Activated naive CD8-positive, alpha-beta T cell treated with anti-CD3 and anti-CD28 coated beads, Interleukin-2, amount 50 U/mL, for 24 hours (primary cell): ENCODE data around the gene PRKG2.
A peak's percentile ranks its signal among the peaks of the same experiment; 100 is the strongest.

Experiments used
- ATAC-seq: fragments of 150-1000 bp; cut with Tn5 transposase; one replicate; pipeline ENCODE4 v1.10.0; 2021
- DNase-seq: peaks from one replicate; pipeline ENCODE4 v3.0.0; 2021
- H3K27ac Mint-ChIP-seq: one replicate; pipeline ENCODE4 v1.8.0; 2021; ENCODE audit warnings: mild to moderate bottlenecking, mixed read lengths
- H3K27me3 Mint-ChIP-seq: one replicate; pipeline ENCODE4 v1.8.0; 2021; ENCODE audit warnings: mixed read lengths
- H3K36me3 Mint-ChIP-seq: one replicate; pipeline ENCODE4 v1.8.0; 2021; ENCODE audit warnings: low read depth, mixed read lengths
- H3K4me1 Mint-ChIP-seq: one replicate; pipeline ENCODE4 v1.8.0; 2021; ENCODE audit warnings: mixed read lengths
- H3K4me3 Mint-ChIP-seq: one replicate; pipeline ENCODE4 v1.8.0; 2021; ENCODE audit warnings: mild to moderate bottlenecking, moderate library complexity, mixed read lengths
- H3K9me3 Mint-ChIP-seq: one replicate; pipeline ENCODE4 v1.8.0; 2021; ENCODE audit warnings: mixed read lengths

PRKG2 gene

DNA sequence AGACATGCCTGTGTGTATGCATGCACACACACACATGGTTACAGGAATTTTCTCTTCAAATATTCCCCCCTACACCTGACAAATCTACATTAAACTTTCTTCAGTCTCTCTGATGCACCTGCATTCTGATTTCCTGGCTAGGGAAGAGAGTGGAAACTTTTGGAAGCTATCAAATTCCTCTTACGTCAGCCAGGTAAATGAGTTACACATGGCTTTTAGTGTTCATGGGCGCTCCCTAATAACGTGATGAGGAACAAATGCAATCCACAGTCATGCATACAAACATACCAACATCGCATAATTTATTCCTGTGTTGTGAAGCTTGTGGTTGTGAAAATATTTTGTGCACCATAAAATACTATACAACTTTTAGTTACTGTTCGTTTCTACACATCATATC, 149.6 kb downstream of the PRKG2 start:
- H3K36me3 Mint-ChIP-seq: no peaks in the 10 kb centered on the region
- peaks cover 10% of the 10 kb centered on the region for H3K27me3 Mint-ChIP-seq
- no peak overlapping the region for H3K27ac Mint-ChIP-seq
- H3K4me3 Mint-ChIP-seq: no peak overlapping the region
- peaks cover 2% of the 10 kb centered on the region for H3K4me1 Mint-ChIP-seq
- no peak for DNase-seq
- no peaks in the 10 kb centered on the region for H3K9me3 Mint-ChIP-seq
- no peak for ATAC-seq

DNA sequence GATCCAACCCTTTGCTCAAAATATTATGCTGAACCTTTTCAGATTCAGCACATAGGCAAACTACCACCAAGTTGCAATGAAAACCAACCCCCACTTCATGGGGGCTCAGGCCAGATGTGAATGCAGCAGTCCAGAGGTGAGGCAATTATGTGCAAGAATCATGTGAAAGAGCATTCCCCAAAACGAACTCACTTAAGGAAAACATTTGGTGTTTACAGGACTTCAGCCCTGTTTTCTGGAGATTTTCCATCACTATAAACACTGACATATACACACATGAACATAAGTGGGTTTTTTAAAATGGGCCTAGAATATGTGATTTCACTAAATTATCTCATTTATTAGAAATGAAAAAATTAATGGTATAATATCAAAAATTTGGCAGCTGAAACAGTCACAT, 153.0 kb downstream of the PRKG2 start:
- no peaks in the 10 kb centered on the region for H3K9me3 Mint-ChIP-seq
- ATAC-seq: no peak
- no peak overlapping the region for H3K27ac Mint-ChIP-seq
- no peaks in the 10 kb centered on the region for H3K36me3 Mint-ChIP-seq
- peaks cover 17% of the 10 kb centered on the region for H3K27me3 Mint-ChIP-seq
- no peak overlapping the region for H3K4me3 Mint-ChIP-seq
- DNase-seq: no peak
- H3K4me1 Mint-ChIP-seq: peaks cover 2% of the 10 kb centered on the region

DNA sequence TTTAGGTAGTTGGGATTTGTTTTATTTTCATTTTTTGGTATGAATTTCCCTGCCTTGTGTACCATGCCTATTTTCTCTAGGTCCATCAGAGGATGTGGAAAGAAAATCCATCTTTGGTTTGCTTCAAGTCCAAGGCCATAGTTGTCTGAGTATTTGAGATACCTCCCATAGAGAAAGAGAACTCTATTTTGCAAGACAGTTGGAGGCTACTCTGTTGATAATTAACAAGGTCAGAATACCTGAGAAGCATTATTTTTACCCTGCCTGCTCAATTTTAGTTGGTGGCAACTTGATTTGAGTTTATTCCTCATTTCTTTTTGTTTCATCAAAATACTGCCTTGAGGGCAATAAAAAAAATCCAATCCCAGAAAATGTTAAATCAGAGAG, 153.7 kb downstream of the PRKG2 start:
- Mint-ChIP-seq H3K4me1 (peaks cover 2% of the 10 kb centered on the region), H3K27me3 (peaks cover 17% of the 10 kb centered on the region), H3K36me3 (no peaks in the 10 kb centered on the region), H3K27ac (no peak overlapping the region), H3K4me3 (no peak overlapping the region), H3K9me3 (no peaks in the 10 kb centered on the region)
- ATAC-seq (no peak), DNase-seq (no peak)

DNA sequence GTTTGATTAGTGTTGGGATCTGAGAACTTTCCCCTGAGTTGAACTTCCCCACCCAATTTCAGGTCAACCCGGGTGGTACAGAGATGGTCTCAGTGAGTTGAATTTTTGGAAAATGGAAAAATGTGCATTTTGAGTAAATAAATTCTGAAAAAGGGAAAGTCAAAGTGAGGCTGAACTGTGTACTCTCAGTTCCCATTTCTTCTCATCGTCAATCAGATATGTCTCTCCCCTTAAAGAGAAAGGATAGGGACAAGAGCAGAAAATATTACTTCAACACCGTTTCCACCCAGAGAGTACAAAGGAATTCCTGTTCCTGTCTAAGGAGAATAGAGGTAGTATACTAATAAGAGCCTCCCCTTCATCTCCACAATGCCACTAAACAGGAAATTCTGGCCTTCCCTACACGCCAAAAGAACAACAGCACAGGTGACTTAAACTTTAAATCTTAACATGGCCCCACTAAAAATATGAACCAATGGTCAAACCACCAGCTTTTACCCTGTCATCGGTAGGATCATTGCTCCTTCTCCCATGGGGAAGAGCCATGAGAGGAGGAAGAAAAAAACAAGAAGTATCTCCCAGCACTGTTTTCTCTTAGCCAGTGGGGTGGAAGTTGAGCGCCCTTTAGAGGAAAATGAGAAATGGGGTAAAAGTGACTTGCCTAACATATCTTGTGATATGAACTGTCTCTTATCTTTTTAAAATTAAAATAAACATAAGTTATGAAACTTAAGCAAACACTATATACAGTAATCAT, 154.3 kb downstream of the PRKG2 start:
- DNase-seq: no peak
- H3K27ac Mint-ChIP-seq: no peak overlapping the region
- H3K9me3 Mint-ChIP-seq: no peaks in the 10 kb centered on the region
- H3K27me3 Mint-ChIP-seq: peaks cover 17% of the 10 kb centered on the region
- no peak for ATAC-seq
- no peak overlapping the region for H3K4me3 Mint-ChIP-seq
- H3K36me3 Mint-ChIP-seq: no peaks in the 10 kb centered on the region
- peaks cover 2% of the 10 kb centered on the region for H3K4me1 Mint-ChIP-seq

DNA sequence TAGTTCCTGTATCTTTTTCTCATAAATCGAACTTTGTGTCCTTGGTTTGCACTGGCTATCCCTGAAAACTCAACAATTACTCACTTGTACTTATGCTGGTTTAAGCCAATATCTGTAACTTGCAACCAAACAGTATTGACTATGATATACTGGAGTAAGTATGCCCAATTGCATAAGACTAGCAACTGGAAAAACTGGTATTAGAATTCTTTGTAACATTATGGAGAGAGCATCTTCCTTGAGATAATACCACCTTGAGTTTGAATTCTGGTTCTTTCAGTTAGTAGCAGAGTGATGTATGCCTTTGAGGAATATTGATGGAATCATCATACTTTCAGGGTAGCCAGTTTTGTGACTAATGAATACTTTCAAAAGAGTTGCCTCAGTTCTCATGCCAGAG, 156.4 kb downstream of the PRKG2 start:
- ATAC-seq: no peak
- DNase-seq: no peak
- Mint-ChIP-seq H3K4me3 (no peak overlapping the region), H3K4me1 (peaks cover 2% of the 10 kb centered on the region), H3K36me3 (no peaks in the 10 kb centered on the region), H3K27ac (no peak overlapping the region), H3K27me3 (peaks cover 17% of the 10 kb centered on the region), H3K9me3 (no peaks in the 10 kb centered on the region)

DNA sequence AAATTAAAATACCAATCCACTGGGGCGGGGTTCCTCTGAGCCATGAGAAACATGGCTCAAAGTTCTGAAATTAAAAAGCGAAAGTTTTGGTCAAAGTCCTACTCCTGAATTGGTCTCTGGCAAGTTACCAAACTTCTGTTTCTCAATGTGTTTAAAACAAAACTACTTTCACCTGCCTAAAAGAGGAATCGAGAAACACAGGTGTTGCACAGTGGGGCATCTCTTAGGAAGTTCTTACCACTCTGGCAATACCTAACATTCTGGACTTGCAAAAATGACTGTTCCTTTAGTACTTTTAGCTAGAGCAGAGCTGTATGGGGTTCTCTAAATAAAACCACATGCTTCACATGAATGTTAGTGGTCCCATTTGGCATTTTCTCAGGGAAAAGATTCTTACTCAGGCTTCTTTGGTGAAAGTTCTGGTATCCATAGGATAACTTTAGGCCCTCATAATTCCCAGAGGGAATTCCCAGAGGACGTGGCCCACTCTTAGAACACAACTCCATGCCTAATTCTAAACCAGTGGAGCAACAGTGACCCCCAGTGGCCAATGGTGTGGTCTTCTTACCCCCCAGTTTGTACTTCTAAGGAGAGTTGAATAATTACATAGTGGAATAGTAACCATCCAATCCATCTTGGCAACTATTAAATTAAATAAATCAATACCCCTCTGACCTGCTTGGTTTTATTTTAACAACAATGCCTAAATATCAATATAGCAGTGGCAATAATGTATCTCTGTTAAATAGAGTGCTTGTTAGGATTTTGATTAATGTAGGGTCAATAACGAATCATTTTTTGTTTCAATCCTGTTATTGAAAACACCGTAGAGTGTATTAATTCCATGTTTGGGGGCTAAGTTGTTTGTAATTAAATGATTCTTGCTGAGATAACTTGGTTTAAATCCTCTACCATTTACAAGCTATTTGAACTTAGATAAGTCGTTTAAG, 162.6 kb downstream of the PRKG2 start:
- Mint-ChIP-seq H3K9me3 (no peaks in the 10 kb centered on the region), H3K4me3 (no peak overlapping the region), H3K27me3 (peaks cover 4% of the 10 kb centered on the region), H3K4me1 (no peaks in the 10 kb centered on the region), H3K36me3 (no peaks in the 10 kb centered on the region), H3K27ac (no peak overlapping the region)
- DNase-seq (peak; percentile 58), ATAC-seq (no peak)

DNA sequence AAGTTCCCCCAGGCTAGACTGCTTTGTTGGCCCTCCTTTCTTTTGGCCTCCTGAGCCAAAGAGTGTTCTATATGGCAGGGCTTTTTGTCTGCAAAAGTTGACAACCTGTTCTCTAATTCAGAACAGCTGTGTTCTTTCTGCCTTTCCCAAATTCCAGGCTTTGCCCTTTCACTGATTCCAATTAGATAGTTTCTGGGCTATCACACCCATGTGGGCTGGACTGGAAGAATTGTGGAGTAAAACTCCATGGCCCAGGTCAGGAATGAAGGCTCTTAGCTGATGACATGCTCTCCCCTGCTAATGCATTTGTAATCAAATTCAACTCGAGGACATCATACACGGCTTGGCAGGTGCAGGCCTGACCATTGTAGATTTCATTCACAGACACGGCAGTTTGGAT, 165.1 kb downstream of the PRKG2 start:
- Mint-ChIP-seq H3K9me3 (no peaks in the 10 kb centered on the region), H3K4me1 (no peaks in the 10 kb centered on the region), H3K36me3 (no peaks in the 10 kb centered on the region), H3K27ac (no peak overlapping the region), H3K27me3 (peaks cover 4% of the 10 kb centered on the region), H3K4me3 (no peak overlapping the region)
- ATAC-seq: no peak
- DNase-seq: no peak

DNA sequence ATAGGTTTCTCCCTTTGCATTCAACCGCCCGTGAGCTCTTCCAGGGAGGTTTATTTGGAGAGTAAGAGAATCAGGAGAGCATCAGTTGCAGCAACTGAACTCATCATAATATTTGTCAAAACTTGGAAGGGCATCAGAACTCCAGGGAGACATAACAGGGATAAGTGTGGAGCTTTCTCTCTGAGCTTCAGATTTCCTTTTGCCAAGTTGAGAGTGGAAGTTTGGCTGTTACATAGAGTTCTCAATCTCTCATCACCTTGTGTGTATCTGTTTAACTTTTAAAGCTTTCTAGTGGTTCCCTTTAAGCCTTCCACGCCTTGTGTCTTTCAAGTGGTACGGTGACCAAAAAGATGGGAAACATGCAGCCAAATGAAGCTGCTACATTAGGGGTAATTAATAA, 165.7 kb downstream of the PRKG2 start:
- DNase-seq (no peak), ATAC-seq (no peak)
- no peaks in the 10 kb centered on the region for H3K27me3 Mint-ChIP-seq
- H3K4me1 Mint-ChIP-seq: no peaks in the 10 kb centered on the region
- H3K9me3 Mint-ChIP-seq: no peaks in the 10 kb centered on the region
- no peak overlapping the region for H3K4me3 Mint-ChIP-seq
- H3K36me3 Mint-ChIP-seq: no peaks in the 10 kb centered on the region
- no peak overlapping the region for H3K27ac Mint-ChIP-seq

DNA sequence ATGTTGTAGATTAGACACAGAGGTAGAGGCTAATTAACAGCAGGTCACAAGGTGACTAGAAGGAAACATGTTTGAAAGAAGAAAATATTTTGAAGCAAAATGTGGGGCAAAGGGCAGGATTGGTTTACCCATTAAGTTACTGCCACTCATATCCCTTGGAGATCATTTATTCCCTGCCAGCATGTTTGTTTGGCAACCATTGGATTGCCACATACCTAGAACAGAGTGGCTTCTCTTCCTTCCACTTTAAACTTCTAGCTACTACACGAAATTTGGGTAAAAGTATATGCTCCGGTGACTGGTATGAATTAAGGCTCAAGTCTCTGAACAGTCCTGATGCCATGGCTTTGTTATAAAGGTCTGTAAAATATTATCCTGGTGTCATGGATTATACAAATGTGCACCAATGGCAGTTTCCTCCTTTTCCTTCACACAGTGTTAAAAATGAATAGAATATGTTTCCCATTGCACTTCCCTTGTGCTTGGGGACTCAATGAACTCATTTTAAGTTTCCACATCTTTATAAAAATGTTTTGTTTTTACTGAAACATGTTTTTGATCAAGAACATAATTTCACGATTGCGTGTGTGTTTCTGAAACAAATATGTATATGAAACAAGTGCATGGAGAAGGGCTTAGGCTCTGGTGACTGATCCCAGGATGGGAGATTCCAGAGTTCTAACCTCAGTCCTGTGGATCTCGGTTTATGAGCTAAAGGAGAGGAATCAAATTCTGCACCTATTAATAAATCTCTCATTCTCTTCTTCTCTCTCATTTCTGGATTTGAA, 172.2 kb downstream of the PRKG2 start:
- Mint-ChIP-seq H3K36me3 (no peaks in the 10 kb centered on the region), H3K4me1 (no peaks in the 10 kb centered on the region), H3K27ac (no peak overlapping the region), H3K27me3 (peaks cover 6% of the 10 kb centered on the region), H3K4me3 (no peak overlapping the region), H3K9me3 (no peaks in the 10 kb centered on the region)
- ATAC-seq: no peak
- no peak for DNase-seq

DNA sequence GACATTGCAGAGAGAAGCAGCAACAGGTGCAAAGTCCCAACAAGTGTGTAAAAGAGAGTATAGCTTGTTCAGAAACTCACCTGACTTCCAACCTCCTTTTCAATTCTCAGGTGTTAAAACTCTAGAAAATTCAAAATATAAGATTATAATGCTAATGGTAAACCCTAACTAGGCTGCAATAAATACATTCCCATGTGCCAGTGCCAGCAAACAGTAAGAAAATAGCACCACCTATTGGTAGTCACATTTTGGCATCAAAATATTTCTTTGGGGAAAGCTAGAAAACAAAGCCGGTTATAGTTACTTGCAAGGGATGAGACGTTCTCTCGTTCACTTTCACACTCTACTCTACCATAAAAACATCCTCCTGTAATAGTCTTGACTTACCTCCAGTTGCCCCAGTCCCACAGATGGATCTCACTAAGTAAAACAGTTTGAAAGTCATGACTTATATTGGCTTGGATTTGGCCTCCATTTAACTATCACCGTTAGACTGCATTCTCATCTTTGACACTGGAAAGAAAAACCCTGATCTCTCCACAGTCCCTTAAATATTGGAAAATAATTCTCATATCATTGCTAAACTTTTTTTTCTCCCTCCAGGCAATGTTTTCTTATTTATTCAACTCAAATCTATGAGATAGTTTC, 174.9 kb downstream of the PRKG2 start:
- no peak overlapping the region for H3K27ac Mint-ChIP-seq
- H3K4me3 Mint-ChIP-seq: no peak overlapping the region
- no peaks in the 10 kb centered on the region for H3K9me3 Mint-ChIP-seq
- DNase-seq (no peak), ATAC-seq (no peak)
- H3K4me1 Mint-ChIP-seq: no peaks in the 10 kb centered on the region
- no peaks in the 10 kb centered on the region for H3K36me3 Mint-ChIP-seq
- H3K27me3 Mint-ChIP-seq: peaks cover 6% of the 10 kb centered on the region

DNA sequence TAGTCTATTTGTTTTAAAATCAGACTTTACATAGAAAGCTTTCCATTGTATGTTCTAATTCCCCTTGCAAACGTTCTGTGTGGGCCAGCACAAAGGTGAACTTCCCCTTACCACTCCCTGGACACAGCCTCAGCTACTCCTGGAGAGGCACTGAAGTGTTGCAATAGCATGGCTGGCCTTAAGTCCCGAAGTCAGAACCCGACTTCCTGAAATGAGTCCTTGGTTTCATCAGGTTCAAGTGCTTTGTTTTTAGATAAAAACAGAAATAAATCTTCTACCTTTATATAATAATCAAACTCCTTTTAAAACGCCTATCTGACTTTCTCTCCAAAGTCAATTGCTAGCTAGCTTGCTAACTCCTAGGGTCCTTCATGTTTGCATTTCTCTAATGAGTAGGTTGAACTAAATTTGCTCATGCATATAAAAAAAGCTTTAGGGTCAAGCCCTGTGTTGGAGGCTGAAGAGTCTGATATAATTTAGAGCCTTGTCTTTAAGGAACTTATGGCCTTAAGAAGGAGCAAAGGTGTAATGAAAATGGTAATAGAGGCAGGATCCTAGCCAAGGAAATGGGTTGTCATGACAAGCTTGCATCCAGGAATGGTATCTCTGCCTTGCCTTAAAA, 175.6 kb downstream of the PRKG2 start:
- no peak for ATAC-seq

DNA sequence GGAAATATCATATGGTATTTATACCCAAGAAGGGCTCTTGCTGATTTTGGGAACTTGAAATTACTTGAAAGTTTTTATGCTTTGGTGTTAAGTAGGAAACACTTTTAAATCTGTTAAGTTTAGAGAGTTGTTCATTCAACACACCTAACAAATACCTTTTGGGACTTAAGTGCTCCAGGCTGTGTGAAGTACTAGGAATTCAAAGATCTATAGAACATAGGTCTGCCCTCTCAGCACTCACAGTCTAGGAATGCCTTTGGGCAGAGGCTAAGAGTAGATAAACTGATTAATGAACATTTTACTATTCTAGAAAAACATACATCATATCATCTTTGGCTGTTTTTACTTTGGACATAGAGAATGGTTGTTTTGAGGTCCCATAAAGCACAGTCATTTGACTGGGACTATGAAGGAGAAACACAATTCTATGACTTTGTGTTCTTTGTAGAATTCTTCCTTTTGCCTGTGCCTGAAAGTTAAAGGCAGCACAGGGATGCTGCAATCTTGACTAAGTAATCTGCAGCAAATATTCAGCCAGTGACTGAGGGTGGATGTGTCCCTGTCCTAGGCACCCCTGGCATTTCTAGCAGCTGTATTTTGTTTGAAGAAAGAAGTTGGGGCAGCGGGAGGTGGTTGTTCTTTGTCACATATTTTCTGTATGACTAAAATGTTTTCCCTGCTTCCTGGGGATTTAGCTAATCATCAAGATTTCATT, 176.2 kb downstream of the PRKG2 start:
- Mint-ChIP-seq H3K9me3 (no peaks in the 10 kb centered on the region), H3K36me3 (no peaks in the 10 kb centered on the region), H3K27me3 (peaks cover 9% of the 10 kb centered on the region), H3K4me1 (no peaks in the 10 kb centered on the region), H3K27ac (no peak overlapping the region), H3K4me3 (no peak overlapping the region)
- DNase-seq (no peak), ATAC-seq (no peak)

More for the DNA sequence above, 175.6 kb downstream of the PRKG2 start:
- Mint-ChIP-seq H3K9me3 (no peaks in the 10 kb centered on the region), H3K27ac (no peak overlapping the region), H3K27me3 (peaks cover 6% of the 10 kb centered on the region), H3K4me3 (no peak overlapping the region), H3K36me3 (no peaks in the 10 kb centered on the region), H3K4me1 (no peaks in the 10 kb centered on the region)
- DNase-seq: no peak
